Tibial nerve (tissue), 4 donors: ENCODE results near the gene OR10V1.

Source experiments
- CTCF ChIP-seq, 5 experiments: fragments of 200-600 bp in 3 of 5; fragments of 450-650 bp in 2 of 5; sonication (generic) in 3 of 5; IDR thresholded peaks; one replicate each; pipeline ENCODE4 v1.5.1; 2016 to 2019; ENCODE audit warnings: antibody characterized with exemption in 5 of 5, mild to moderate bottlenecking in 3 of 5, moderate library complexity in 2 of 5
- EP300 ChIP-seq, 2 donors: sonication (generic); formaldehyde crosslinking; IDR thresholded peaks; one replicate each; pipeline ENCODE4 v1.6.1; 2017; ENCODE audit warnings: antibody characterized with exemption in 2 of 2, mild to moderate bottlenecking in 1 of 2
- POLR2A ChIP-seq, 2 donors: fragments of 450-650 bp; IDR thresholded peaks; one replicate each; pipeline ENCODE4 v1.6.1; 2017; ENCODE audit warnings: antibody characterized with exemption in 2 of 2, mild to moderate bottlenecking in 2 of 2, moderate library complexity in 2 of 2

- no peak for TF ChIP-seq CTCF (IDR thresholded peaks at IDR 0.05)
- TF ChIP-seq POLR2A (IDR thresholded peaks at IDR 0.05) = no peak
- peak in 1 of 2 donors; percentile 77 for TF ChIP-seq EP300 (IDR thresholded peaks at IDR 0.05)
Measured at GRCh38 chr11:59755701-59756557, 42.3 kb upstream of the OR10V1 start.
